Measurements from ENCODE around the gene TNC.

TNC gene

DNA sequence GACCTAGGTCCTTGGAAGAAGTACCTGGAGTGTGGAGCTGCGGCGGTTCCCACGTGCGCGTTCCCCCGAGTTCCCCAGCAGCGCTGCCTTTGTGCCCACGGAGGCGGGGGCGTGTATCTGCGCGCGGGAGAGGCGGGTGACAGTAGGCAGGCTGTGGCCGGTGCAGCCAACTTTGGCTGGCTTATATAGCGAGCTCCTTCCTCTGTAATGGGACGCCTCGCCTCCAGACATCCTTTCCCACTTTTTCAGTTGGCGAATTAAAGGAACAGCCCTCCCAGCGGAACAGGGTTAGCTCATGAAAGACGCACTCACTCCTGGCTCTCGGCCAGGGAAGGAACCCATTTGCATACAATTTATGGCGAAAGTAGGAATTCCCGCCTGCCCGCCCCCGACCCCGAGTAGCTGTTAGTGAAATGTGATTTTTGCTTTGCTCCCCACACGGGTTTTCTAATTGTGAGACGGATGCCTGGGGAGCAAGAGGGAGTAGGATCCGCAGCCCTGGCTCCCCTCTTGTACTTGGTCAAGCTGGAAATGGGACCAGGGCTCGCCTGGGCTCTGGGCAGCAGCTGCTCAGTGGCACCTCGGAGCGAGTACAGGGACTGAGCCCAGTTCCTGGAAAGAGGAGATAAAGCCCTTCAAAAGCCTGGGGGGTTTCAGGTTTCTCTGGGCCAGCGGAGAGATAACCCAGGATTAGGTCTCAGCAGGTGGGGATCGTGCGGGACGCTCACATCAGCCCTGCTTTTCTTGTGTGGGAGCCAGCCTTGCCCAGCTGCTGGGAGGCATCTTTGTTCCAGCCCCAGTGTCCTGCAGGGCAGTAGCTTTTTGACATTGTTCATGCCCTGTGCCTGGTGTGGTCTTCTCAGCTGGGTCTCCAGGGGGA, at the start of gene TNC:
TSS of gene TNC (minus strand) at position 159 of the 880 bp plus-strand sequence. CDS start 27,139 bp downstream, outside the sequence.
- no peak for DNase-seq

DNA sequence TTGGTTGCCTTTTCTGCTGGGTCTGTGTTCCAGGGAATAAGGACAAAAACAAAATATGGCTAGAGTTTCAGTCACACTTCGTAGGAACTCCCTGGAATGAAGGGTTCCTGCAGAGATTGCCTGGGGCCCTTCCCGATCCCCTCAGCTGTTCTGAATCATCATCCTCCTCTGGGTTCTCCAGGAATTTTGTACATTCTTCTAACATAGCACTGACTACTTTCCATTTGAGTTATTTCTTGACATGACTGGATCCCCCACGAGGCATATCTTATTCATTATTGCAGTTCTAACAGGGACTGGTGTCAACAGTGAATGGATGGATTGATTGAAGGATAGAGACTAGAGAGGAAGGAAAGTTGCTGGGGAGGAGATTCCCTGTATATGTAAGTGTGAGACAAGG, 49.2 kb upstream of the TNC start:
- DNase-seq = no peak

DNA sequence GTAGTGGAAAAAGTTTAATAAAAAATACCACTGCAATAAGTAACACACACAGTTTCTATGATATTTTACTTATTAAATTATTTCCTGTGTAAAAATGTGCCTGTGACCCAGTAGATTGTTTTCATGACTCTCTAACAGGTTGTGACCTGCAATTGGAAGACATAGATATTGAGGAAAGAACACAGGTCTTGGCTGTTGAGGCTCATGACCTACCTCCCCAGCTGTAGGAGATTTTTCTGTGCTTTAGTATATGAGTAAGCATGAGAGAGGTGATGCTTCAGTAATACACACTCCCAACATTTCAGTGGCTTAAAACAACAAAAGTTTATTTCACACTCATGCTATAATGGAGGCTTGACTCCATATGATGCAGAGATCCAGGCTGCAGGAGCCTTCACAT, 47.3 kb upstream of the TNC start:
- DNase-seq = no peak

DNA sequence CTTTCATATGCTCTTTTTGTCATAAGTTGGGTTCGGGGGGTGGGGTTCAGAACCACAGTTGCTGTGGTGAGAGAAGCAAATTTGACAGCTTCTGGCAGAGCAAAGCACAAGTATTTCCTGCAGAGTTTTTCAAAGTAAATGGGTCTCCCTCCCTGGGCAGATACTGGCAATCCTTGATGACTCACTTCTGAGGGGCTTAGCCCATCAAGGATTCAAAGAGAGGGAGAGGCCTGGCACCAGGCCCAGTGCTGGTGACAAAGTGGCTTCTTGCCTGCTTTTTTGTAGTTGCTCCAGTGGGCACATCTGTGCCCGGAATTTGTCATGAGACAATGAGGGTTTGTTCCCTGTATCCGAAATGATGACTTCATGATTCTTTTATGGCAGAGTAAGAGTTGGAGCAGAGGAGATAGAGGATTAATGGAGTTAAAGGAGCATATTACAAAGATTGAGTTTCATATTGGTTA, 46.6 kb upstream of the TNC start:
- no peak for DNase-seq

DNA sequence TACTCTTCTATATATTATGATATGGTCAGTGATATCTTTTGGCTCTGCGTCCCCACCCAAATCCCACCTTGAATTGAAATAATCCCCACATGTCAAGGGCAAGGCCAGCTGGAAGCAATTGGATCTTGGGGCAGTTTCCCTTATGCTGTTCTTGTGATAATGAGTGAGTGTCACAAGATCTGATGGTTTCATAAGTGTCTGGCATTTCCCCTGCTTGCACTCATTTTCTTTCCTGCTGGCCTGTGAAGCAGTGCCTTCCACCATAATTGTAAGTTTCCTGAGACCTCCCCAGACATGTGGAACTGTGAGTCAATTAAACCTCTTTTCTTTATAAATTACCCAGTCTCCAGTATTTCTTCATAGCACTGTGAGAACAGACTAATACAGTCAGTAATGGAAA, 45.0 kb upstream of the TNC start:
- no peak for DNase-seq

DNA sequence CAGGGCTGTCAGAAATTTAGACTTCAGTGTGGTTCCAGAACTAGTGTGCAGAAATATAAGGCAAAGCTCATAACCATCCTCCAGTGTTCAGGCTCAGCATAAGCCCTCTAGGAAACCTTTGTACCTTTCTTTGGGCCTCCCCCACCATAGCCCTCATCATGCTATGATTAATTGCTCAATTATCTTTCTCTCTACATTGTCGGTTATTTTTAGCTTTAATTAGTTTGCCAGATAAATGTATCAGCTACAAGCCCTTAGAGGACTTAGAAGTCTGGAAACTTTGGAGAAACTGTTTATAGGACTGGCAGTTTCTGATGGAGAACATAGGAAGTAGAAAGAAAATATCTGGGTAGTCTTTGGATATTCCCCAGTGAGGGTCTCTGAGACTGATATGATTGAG, 43.5 kb upstream of the TNC start:
- DNase-seq = no peak

DNA sequence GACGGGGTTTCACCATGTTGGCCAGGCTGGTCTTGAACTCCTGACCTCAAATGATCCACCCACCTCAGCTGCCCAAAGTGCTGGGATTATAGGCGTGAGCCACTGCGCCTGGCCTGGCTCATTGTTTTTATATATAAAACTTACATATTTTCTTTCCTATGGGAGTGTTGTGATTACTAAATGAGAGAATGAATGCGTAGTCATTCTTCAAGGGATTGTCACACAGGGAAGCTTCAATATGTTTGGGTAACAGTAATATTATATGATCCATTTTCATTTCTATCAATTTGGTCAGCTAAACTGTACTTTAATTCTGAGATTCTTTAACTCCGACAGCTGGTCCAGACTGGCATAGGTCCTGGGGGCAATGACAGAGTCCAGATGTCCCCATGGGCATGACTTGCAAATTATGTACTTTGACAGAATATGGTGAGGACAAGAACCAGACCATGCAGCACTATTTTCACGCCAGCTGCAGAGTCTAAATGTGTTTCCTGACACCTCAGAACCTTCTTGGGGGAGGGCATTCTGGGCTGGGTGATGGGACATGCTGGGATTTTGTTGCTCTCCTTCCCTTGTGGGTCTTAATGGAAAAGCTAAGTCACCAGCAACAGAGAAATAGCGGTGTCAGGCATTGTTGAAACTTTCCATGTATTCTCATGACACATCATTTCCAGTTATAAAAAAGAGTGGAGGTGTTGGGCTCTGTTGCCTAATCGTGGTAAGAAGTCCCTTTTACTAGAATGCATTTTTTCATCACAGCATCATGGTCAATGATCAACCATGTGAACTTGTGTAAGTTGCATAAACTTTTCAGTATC, 40.9 kb upstream of the TNC start:
- DNase-seq = no peak

DNA sequence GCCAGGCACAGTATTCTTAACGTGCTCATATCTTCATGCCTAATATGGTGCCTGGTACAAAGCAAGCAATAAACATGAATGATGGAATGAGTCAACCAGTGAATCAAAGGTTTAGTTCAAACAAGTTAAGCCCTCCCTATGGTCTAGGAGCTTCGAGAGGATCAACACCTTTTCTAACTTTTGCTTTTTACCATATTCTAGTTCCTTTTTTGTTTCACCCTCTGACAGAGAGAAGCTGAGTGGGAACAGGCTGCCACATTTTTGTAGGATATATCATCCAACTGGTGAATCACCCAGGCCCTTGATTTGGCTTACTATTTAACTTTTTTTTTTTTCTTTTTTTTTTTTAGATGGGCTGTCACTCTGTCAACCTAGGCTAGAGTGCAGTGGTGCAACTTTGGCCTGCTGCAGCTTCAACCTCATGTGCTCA, 39.3 kb upstream of the TNC start:
- no peak for DNase-seq

DNA sequence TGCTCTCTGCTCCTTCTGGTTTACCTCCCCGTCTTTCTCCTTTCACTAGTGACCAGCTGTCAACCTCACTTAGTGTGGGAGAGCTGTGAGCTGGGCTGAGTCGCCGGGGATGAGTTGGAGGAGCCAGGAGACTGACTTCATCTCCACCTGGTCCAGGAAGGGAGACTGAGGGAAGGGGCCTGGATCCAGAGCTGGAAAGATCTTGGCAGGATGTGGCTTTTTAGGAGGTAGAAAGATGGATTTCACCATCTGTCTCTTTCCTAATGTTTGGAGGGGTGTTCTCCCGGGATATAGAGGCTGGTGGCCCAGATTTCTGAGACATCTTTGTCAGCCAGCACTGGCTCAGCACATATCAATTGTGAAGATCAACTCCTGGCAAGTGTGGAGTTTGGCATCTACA, 37.1 kb upstream of the TNC start:
- DNase-seq = no peak

DNA sequence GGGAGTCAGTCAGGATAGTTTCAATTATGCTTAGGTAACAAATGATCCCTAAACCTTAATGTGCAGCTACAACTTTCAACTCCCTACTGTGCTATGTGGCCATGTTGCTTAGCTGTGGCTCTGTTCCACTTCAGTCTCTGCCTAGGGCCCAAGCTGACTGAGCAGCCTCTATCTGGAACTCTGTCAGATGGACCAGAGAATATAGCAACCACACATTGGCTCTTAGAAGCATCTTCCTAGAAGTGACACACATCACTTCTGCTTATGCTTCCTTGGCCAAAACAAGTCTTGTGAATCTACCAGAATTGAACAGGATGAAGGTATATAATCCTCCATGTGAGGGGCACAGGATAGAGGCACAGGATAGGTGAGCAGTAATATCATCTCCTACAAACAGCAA, 36.7 kb upstream of the TNC start:
- no peak for DNase-seq

DNA sequence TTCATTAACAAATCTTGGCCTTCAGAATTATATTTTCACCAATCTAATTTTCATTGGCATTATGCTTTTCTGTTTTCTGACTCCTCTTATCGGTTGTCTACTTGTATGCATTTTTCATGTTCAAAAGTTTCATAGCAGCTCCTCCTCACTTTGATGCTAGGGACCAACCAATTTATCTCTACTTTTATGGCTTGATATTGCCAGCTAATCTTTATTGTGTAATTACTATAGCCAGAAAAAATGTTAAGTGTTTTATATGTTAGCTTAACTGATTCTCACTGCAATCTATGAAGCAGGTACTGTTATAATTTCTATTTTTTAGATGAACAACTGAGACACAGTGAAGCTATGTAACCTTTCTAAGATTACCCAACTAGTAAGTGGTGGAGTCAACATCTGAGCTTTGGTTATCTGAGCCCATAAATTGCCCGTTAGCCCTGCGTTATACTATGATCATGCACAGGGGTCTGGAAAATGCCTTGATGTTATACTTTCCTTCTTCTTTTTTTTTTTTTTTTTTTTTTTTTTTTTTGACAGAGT, 34.4 kb upstream of the TNC start:
- no peak for DNase-seq

DNA sequence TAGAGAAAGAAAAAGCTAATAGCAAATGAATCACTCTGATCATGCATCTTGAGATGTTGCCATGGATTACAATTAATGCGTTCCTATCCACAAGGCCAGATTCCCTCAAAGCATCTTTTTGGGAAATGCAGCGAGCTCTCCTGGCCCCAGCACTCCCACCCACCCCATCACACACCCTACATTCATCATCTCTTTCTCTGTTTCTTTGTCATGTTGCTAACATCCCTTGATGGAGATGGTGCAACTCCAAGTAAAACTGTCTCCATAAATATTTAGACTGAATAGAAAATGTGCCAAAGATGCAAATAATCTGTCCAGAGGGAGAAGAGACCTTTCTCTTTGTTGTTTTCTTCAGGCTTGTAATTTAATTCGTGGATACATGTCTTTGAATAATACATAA, 30.8 kb upstream of the TNC start:
- DNase-seq = no peak

DNA sequence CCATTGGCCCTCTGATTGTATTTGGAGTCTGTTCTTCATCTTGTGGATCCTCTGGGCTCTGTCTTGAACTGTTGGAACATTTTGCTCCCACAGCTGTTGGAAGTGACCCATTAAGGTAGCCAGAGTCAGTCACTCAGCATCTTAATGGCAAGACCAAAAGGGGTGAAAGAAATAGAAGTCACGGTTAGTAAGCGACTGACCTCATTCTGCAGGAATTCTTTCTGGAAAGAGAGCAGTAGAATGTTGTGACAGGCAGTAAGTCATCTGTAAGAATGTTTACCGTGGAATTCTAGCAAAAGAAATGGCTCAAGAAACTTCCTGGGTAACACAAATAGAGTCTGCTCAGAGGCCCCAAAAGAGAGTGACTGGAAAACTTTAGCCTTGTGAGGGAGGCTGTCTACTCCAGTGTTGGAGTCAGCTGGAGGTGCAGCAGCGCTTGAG, 28.6 kb upstream of the TNC start:
- no peak for DNase-seq

DNA sequence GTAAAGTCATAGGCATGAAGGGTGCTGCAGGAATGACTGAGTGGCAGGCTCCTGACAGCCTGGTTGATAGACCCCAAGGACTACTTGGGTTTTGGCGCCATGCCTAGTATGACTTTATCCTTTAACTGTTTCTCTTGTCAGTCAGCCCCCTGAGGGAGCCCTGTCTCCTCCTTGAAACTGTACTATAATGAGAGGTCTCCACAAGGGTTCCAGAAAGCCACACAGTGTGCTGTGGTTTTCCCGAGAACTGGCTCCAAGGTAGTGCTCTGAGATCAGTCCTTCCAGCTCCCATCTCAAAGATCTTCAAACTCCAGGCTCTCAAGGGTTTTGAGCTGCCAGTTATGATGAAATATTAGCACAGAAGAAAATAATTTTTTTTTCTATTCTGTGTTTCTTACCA, 26.7 kb upstream of the TNC start:
- DNase-seq = no peak

DNA sequence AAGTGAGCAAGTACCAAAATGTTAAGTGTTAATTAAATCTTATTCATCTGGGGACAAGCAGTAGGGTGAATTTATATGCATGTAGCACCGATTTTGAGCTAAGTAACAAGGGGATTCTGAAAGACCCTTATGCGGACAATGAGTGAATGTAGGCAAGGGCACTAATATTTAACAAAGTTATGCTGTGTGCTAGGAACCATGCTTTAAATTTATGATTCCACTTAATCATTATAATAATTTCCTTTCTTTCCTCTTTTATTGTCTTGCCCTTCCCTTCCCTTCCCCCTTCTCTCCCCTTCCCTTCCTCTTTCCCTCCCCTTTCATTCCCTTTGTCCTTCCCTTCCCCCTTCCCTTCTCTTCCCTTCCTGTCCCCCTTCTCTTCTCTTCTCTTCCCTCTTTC, 25.7 kb upstream of the TNC start:
- no peak for DNase-seq

DNA sequence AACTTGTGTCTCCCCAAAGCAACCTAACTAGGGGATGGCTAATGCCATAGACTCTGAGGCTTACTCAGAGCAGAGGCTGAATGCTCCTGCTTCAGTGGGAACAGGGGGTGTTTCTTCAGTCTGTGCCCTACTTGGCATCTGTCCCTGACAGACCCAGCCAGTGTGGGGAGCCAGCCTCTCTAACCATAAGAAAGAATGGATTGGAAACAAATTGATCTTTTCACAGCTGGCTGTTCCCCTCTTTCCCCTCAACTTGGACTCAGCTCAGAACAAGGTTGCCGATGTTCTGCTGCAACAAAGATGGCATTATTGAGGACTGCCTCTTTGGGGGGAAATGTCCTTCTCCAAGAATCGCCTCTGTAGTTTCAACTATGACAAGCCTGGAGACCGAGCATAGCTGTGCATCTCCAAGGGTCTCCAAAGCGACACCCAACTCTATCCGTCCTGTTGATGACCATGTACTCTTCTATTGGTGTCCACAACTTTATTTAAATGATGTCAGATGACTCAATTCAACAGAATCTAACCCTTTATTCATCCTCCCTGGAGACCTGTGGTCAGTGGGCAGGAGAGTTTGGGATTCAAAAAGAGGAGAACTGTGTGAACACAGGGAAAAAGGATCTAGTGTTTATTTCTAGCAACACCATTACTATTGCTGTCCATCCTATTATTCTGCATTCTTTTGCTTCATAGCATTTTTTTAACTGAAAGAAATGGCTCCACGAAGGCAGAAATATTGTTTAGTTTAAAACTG, 24.7 kb upstream of the TNC start:
- no peak for DNase-seq

DNA sequence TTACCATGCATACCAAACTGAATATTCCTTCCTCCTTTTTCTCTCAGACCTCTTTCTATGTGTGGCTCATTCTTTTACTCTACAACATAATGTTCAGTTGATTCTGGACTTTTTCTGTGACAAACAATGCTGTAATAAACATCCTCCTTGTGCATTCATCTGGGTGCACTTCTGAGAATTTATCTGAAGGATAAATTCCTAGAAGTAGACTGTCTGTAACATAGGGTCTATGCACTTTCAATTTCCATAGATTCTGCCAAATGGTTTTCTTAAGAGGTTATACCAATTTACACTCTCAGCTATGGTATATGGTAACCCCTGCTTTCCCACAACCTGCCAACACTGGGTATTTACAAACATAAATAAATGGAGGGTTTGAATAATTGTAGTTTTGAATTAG, 24.1 kb upstream of the TNC start:
- no peak for DNase-seq

DNA sequence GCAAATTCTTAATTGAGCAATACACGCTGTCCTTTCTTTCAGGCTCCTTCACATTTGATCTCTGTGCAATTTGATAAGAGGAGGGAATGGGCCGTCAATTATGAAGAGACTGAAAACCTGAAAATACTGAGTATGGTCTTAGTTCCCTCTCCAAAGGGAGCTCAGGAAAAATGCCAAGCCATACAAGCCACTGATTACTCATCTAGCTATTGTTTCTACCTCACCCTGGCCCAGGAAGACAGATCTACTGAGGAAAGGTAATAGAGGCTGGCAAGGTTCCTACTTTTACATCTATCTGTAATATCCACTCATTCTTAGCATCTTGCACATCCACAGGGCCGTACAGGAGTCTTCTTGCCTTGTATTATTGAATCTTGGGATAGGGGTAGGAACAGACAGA, 23.7 kb upstream of the TNC start:
- DNase-seq = no peak

DNA sequence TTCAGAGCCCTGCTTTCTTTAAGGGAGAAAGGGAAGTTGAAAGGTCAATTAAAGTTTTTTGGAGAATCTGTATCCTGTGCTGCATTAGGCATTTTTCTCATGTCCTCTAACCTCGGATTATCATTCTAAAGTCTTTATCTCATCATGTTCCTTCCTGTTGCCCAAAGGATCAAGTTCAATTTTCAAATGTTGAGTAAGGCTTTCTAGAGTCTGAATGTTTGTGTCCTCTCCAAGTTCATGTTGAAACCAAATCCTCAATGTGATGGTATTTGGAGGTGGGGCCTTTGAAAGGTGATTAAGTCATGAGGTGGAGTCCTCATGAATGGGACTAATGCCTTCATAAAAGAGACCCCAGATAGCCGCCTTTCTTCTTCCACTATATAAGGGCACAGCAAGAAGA, 20.2 kb upstream of the TNC start:
- DNase-seq = no peak

DNA sequence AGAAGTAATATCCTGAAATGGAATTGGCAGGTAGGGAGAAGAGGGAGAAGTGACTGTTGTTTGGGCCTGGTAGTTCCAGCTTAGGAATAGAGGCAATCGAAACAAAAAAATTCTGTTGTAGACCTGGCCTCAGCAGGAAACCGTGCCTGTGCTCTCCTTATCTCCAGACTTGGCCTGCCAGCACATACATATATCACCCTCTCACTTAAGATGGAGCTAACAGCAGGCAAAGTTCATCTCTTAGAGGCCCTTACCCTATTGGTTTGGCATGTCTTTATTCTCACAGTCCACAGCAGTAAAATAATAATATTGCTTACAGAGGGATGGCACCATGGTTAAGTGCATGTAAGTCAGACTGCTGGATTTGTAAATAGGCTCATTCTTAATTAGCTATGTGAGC, 19.6 kb upstream of the TNC start:
- no peak for DNase-seq

DNA sequence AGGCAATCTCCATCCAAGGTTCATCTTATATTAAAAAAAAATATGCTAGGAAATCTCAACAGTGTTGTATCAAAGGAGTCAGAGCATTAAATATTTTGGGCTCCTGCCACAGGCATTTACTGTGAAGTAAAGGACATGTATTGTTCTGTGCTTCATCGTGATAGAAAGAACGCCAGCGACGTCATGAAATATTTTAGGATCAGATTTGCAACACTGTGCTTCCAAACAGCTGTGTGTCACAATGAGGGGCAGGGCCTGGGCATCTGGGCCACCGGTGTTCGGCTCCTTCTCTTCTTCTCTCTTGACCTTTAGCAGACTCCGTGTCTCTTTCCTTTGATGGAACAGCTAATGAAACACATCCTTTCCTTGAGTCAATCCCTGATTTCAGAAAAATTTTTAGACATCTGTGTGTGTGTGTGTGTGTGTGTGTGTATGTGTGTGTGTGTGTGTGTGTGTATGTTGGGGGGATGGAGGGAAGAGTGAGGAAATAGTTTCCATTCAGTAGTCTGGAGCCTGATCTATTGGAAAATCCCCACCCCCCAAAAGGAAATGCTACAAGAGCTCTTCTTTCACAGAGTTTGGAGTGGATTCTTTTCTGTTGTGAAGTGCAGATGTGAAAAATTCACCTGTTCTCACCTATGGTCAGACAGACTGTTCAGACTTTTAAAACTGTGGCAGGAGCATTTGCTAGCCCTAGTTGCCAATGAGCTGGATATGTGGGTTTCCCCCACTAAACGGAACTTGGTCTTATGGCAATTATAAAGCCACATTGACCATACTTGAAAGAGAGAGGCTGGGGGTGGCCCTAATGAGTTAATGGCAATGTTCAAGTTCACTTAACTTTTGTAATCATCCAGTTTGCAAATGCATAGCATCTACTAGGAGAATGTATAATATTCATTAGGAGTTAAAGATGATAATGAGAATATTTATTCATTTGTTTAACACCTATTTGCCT, 18.1 kb upstream of the TNC start:
- DNase-seq = no peak

DNA sequence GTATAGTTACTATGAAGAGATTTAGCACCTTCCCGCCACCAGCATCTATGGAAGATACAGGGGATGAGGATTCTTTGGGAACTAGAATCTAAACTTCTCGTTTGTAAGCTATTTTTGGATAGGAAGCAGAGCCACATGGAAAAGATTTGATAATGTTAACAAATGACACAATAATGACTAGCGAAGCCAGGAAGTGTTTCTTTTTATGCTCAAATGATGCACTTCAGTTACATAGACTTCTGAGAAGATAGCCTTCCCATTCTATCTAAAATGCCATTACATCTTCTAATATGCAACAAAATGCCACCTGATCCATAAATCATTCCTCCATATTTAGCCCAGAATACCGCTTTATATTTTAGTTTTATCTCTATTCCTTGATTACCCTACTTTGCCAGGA, 17.0 kb upstream of the TNC start:
- no peak for DNase-seq

Data from activated T-cell treated with anti-CD3 and anti-CD28 coated beads, Interleukin-2, amount 50 U/mL, for 1 hour (primary cell).